GM12864 (cell line): ENCODE measurements around the gene P2RX1.

ENCODE experiments used
- DNase-seq: peaks from one replicate; pipeline ENCODE4 v3.0.0-alpha.2; 2011; ENCODE audit warnings: low read depth
- H3K4me3 ChIP-seq: 2 replicates; pipeline ENCODE4 v1.5.1; 2011; ENCODE audit warnings: mild to moderate bottlenecking, low read depth, low read length, control low read depth
- TF ChIP-seq, protein P1 (sequence below): IDR thresholded peaks from 2 replicates; pipeline ENCODE4 v1.5.1; 2011; ENCODE audit warnings: low read depth, mild to moderate bottlenecking, moderate library complexity, low read length, control low read depth, inconsistent platforms; ENCODE audit errors: missing control alignments

P2RX1 gene

DNA sequence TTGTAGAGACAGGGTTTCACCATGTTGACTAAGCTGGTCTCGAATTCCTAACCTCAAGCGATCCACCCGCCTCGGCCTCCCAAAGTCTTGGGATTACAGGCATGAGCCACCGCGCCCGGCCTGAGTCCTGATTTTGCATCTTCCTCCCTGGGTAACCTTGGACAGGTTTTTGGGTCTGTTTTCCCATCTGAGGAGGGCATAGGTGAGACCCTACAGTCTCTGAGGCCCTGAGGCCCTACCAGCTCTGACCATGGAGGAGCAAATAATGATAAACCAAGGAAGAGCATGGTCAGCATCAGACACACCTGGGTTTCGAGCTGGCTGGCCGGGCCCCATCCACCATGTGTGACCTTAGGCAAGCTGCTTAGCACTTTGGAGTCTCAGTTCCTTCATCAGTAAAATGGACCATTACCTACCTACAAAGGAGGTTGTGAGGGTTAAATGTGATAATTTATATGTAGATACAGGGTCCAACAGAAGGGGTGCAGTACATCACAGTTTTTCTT, 69.0 kb downstream of the P2RX1 start:
- no peak overlapping the region for H3K4me3 ChIP-seq
- TF ChIP-seq, protein P1, sequence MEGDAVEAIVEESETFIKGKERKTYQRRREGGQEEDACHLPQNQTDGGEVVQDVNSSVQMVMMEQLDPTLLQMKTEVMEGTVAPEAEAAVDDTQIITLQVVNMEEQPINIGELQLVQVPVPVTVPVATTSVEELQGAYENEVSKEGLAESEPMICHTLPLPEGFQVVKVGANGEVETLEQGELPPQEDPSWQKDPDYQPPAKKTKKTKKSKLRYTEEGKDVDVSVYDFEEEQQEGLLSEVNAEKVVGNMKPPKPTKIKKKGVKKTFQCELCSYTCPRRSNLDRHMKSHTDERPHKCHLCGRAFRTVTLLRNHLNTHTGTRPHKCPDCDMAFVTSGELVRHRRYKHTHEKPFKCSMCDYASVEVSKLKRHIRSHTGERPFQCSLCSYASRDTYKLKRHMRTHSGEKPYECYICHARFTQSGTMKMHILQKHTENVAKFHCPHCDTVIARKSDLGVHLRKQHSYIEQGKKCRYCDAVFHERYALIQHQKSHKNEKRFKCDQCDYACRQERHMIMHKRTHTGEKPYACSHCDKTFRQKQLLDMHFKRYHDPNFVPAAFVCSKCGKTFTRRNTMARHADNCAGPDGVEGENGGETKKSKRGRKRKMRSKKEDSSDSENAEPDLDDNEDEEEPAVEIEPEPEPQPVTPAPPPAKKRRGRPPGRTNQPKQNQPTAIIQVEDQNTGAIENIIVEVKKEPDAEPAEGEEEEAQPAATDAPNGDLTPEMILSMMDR: no peak
- no peak for DNase-seq
